ENCODE results near the gene CD8B2.
"Not testable (repeated sequence)": the region's sequence is repeated elsewhere in the genome, so short reads cannot be mapped to it uniquely, and the experiment has no call there.

Gene CD8B2

DNA sequence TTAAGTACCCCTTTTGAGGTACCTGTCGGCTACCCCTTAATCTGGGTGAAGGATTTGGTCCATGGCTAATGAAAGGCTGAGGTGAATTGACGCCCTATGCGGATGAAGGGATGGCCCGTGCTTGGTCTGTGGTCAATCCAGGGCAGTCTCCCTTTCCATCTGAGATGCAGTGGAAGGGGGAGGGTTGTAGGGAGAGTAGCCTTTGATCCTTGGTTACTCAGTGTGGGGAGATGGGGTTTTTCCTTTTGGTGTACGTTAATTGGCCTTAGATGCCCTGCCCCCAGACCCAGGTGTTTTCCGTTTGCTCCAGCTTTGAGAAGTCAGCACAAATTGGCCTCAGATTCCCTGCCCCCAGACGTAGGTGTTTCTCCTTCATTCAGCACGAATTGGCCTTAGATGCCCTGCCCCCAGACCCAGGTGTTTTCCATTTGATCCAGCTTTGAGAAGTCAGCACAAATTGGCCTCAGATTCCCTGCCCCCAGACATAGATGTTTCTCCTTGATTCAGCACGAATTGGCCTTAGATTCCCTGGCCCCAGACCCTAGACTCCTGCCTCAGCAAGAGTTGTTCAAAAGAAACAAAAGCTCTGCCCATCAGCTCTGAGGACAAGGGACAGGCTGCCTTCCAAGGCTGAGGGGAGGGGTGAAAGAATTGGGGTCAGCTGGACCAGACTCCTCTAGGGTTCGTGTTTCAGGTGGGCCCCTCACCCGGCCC lies 21.7 kb downstream of the CD8B2 start:
- not testable (repeated sequence) for H3K4me3 ChIP-seq (replicated peaks; ENCODE audit: low read depth, low read length); DNase-seq (ENCODE audit: extremely low read depth, low read depth)

DNA sequence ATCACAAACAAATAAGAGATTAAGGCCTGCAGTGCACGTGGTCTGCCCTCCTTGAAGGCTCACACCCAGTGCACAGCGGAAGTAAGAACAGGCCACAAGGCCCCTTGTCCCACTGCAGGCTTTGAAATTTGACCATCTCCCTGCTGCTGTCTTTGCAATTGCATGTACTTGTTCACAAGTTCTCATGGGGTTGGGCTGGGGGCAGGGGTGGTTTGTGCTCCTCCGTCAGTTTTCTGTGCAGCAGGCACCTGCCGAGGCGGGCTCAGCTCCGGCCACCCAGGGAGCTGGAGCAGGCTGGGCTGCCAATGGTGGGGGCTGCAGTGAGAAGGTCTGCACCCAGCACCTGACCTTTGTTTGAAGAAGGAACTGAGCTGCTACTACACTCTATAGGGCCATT lies 22.2 kb downstream of the CD8B2 start:
- DNase-seq (ENCODE audit: extremely low read depth, low read depth); H3K4me3 ChIP-seq (replicated peaks; ENCODE audit: low read depth, low read length): not testable (repeated sequence)

DNA sequence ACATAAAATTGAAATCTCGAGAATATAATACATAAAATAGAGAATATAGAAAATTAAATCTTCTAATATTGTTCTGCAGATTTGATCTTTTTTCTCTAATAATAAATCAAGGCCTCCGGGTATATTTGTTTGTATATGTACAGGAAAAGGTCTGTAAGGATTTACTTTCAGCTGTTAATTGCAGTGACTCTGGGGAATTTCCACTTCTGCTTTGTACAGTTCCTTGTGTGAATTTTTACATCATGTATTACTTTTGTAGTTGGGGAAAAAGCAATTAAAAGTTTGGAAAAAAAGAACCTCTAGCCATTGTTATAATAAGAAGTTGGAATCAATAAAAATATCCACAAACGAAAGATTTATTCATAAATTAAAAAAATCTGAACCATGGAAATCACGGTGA lies 23.6 kb downstream of the CD8B2 start:
- H3K4me3 ChIP-seq (replicated peaks; ENCODE audit: low read depth, low read length); DNase-seq (ENCODE audit: extremely low read depth, low read depth): not testable (repeated sequence)

DNA sequence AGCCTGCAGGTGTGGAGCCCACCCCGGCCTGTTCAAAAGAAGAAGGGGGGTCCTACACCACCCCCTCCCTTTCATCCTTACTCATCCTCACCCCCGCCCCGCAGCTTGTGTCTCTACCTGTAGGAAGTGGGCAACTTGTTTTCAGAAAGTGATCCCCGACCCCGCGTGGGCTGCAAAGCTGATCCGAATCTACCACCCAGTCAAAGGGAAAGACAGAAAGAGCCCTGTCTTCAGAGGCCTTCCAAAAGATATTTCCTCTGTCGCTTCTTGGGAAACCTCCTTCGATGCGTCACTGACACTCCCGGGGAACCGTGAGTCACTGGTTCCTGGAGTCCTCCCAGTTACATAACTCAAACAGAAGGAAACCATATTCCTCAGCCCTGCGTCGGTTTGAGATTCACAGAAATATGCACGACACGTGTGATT lies 24.3 kb downstream of the CD8B2 start:
- peak; percentile 72 for DNase-seq (ENCODE audit: extremely low read depth, low read depth)
- H3K4me3 ChIP-seq (replicated peaks; ENCODE audit: low read depth, low read length) = not testable (repeated sequence)

DNA sequence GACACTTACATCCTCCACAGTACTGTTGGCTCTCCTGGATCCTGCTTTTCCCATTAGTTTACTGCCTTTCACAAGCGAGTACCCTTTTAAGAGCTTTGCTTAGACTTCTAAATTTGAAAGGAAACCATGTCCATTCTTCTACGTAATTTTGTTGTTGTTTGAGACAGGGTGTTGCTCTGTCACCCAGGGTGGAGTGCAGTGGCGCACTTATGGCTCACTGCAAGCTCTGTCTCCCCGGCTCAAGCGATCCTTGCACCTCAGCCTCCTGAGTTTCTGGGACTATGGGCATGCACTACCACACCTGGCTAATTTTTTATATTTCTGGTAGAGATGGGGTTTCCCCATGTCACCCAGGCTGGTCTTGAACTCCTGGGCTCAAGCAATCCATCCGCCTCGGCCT lies 24.8 kb downstream of the CD8B2 start:
- not testable (repeated sequence) for H3K4me3 ChIP-seq (replicated peaks; ENCODE audit: low read depth, low read length); DNase-seq (ENCODE audit: extremely low read depth, low read depth)

DNA sequence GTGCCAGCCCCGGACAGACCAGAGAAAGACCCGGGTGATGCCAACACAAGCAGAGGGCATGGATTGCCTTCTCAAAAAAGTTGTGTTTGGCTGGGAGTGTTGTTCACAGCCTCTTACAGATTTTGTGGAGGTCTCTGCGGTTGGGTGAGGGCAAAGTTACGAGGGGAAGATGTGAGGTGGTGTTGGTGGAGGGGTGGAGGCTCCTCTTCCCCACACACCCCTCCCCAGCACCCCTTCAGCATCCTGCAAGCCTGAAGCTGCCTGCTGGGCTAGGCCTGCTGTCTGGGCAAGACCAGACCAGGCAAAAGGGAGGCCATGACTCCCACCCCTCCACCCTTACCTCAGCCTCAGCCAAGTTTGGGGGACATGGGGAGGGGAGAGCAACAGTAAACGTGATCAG lies 26.2 kb downstream of the CD8B2 start:
- H3K4me3 ChIP-seq (replicated peaks; ENCODE audit: low read depth, low read length); DNase-seq (ENCODE audit: extremely low read depth, low read depth): not testable (repeated sequence)

DNA sequence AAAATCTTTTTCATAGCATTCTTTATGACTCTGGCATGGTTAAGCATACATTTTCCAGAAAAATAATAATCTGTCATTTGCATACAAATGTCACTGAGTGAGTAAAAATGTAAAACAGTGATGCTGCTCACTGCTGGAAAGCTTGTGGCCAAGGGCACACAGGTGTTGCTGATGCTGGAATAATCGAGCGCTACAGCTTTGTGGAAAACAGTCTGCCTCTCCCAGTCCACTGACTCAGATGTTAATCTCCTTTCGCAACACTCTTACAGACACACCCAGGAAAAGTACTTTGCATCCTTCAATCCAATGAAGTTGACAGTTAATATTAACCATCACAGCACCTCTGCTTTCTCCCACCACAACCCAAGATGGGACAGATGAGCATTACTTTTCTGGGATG lies 27.7 kb downstream of the CD8B2 start:
- not testable (repeated sequence) for DNase-seq (ENCODE audit: extremely low read depth, low read depth); H3K4me3 ChIP-seq (replicated peaks; ENCODE audit: low read depth, low read length)

DNA sequence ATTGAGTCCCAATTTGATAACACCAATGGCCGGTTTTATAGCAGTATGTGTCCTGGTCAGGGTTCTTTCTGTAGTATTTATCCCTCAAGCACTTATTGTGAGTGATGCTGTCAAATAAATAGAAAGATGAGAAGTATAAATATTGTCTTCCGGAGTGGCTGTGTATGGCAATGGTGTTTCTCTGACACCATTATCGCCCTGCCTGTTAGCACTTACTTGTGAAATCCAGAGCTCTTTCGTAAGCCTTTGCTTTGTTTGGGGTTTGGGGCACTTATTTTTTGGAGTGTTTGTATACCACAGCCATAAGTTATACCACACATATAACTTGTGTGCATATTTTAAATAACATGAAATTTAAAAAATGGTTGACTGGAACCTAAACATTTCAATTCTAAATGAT lies 29.3 kb downstream of the CD8B2 start:
- TF ChIP-seq, protein P1, sequence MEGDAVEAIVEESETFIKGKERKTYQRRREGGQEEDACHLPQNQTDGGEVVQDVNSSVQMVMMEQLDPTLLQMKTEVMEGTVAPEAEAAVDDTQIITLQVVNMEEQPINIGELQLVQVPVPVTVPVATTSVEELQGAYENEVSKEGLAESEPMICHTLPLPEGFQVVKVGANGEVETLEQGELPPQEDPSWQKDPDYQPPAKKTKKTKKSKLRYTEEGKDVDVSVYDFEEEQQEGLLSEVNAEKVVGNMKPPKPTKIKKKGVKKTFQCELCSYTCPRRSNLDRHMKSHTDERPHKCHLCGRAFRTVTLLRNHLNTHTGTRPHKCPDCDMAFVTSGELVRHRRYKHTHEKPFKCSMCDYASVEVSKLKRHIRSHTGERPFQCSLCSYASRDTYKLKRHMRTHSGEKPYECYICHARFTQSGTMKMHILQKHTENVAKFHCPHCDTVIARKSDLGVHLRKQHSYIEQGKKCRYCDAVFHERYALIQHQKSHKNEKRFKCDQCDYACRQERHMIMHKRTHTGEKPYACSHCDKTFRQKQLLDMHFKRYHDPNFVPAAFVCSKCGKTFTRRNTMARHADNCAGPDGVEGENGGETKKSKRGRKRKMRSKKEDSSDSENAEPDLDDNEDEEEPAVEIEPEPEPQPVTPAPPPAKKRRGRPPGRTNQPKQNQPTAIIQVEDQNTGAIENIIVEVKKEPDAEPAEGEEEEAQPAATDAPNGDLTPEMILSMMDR (IDR thresholded peaks at IDR 0.05; ENCODE audit: low read depth, low read length, missing control alignments) = no peak
- DNase-seq (ENCODE audit: extremely low read depth, low read depth) = no peak
- no peak overlapping the region for H3K4me3 ChIP-seq (replicated peaks; ENCODE audit: low read depth, low read length)

DNA sequence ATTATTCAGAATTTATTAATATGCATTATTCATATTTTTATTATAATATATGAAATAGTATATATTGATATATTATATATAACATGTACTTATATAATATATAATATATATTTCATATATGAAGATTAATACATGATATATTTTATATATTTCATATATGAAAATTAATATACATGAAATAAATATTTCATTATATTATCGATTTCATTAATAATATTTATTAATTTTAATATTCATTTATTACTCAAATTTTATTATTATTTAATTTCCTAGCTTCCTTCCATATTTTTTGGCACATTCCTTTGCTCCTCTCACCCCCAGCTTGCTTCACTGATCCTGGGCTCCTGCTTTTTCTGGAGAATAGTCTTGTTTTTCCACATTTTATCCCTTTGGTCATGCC lies 29.7 kb downstream of the CD8B2 start:
- TF ChIP-seq, protein P1 (IDR thresholded peaks at IDR 0.05; ENCODE audit: low read depth, low read length, missing control alignments) = no peak
- no peak for DNase-seq (ENCODE audit: extremely low read depth, low read depth)
- no peak overlapping the region for H3K4me3 ChIP-seq (replicated peaks; ENCODE audit: low read depth, low read length)

DNA sequence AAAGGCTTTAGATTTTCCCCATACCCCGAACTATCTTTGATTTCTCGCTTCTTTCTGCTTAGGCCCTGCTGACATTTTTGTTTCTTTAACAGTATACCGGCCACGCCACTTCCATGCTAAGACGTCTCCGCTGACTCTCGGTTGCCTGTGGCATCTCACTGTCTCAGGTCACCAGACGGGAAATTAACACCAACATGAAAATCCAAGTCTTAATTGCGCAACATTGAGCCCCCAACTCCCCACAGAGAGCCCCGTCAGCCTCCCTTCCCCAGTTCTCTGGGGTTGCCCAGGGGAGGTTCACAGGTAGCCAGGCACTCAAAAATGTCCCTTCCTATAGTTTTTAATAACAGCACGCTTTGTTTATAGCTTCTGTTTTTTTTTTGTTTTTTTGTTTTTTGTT lies 30.2 kb downstream of the CD8B2 start:
- no peak for DNase-seq (ENCODE audit: extremely low read depth, low read depth)
- TF ChIP-seq, protein P1 (IDR thresholded peaks at IDR 0.05; ENCODE audit: low read depth, low read length, missing control alignments) = no peak
- H3K4me3 ChIP-seq (replicated peaks; ENCODE audit: low read depth, low read length) = no peak overlapping the region

DNA sequence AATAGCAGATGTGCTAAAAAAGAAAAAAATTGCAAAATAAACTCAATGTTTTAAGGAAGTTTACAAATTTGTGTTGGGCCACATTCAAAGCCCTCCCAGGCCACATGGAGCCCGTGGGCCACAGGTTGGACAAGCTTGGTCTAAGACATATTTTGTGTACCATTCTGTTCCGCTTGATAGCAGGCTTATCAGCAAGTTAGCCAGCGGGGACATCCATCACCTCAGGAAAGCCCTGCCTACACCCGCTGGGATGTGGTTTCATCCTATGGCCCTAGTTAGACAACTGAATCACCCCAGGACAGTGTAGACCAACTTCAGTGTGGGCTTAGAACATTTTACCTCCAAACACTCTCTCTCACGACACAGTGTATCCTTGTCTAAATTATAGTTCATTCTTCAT lies 32.6 kb downstream of the CD8B2 start:
- DNase-seq (ENCODE audit: extremely low read depth, low read depth) = no peak
- TF ChIP-seq, protein P1 (IDR thresholded peaks at IDR 0.05; ENCODE audit: low read depth, low read length, missing control alignments) = no peak
- no peak overlapping the region for H3K4me3 ChIP-seq (replicated peaks; ENCODE audit: low read depth, low read length)

Data from HFF-Myc (cell line).